Measurements from ENCODE around the gene FAXDC2. TPM values are rescaled to one million over a fixed set of nuclear protein-coding genes. Genes with fewer than 3 reads are reported as not detected.

Gene FAXDC2
- total and polyA plus RNA-seq, 2 of the 13 experiments (the other 11 are each of a cell fraction or from before 2014, with no cell fraction given), result 4.7 to 58.8 TPM

DNA sequence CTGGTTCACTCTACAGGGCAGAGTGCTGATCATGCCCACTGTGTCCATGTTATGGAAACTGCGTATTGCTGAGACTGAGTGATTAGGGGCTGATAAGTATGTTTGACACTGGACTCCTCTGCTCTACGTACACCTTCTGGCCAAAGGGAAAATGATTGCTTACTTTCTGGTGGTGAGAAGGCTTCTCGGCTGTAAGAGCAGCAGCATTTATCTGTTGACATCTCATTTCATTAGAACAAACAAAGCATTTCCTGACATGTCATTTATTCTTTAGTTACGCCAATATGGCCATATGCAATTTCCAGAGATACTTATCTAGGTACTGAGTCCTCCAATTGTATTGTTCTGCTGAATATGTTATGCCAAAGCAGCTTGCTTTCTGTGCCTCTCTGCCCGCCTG, 5.6 kb downstream of the FAXDC2 start (continued):
- TF ChIP-seq TGIF2 (CRISPR knock-in tag; IDR thresholded peaks at IDR 0.05), result 0 out of 2 replicates have a peak, but pooled peaks have one; percentile 17
- no peak for TF ChIP-seq ZNF235 (CRISPR knock-in tag; IDR thresholded peaks at IDR 0.05; ENCODE audit: borderline replicate concordance)
- 0 out of 2 replicates have a peak, but pooled peaks have one; percentile 19 for TF ChIP-seq ZNF644 (CRISPR knock-in tag; IDR thresholded peaks at IDR 0.05; ENCODE audit: low read depth)
- 0 out of 2 replicates have a peak, but pooled peaks have one; percentile 47 for TF ChIP-seq RERE (CRISPR knock-in tag; IDR thresholded peaks at IDR 0.05; ENCODE audit: low read depth)
- 0 out of 2 replicates have a peak, but pooled peaks have one; percentile 44 for TF ChIP-seq DPF2 (CRISPR knock-in tag; IDR thresholded peaks at IDR 0.05; ENCODE audit: borderline replicate concordance, low read depth)
- no peak for TF ChIP-seq SIN3A (IDR thresholded peaks at IDR 0.05; ENCODE audit: borderline replicate concordance, low read depth, low read length)
- TF ChIP-seq ZKSCAN8 (CRISPR knock-in tag; IDR thresholded peaks at IDR 0.05; ENCODE audit: borderline replicate concordance), result no peak
- TF ChIP-seq ZNF234 (CRISPR knock-in tag; conservative IDR thresholded peaks at IDR 0.05), result no peak
- peak; percentile 70; the same call in 1 of the 2 replicates for TF ChIP-seq ZNF609 (CRISPR knock-in tag; IDR thresholded peaks at IDR 0.05; ENCODE audit: borderline replicate concordance)
- TF ChIP-seq, protein P1, sequence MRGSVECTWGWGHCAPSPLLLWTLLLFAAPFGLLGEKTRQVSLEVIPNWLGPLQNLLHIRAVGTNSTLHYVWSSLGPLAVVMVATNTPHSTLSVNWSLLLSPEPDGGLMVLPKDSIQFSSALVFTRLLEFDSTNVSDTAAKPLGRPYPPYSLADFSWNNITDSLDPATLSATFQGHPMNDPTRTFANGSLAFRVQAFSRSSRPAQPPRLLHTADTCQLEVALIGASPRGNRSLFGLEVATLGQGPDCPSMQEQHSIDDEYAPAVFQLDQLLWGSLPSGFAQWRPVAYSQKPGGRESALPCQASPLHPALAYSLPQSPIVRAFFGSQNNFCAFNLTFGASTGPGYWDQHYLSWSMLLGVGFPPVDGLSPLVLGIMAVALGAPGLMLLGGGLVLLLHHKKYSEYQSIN (CRISPR knock-in tag; IDR thresholded peaks at IDR 0.05; ENCODE audit: borderline replicate concordance), result no peak
- TF ChIP-seq ZNF160 (CRISPR knock-in tag; IDR thresholded peaks at IDR 0.05), result no peak
- no peak for TF ChIP-seq MTF1 (CRISPR knock-in tag; IDR thresholded peaks at IDR 0.05)
- no peak for TF ChIP-seq IRX3 (CRISPR knock-in tag; IDR thresholded peaks at IDR 0.05; ENCODE audit: borderline replicate concordance, low read depth)
- TF ChIP-seq, protein P2, sequence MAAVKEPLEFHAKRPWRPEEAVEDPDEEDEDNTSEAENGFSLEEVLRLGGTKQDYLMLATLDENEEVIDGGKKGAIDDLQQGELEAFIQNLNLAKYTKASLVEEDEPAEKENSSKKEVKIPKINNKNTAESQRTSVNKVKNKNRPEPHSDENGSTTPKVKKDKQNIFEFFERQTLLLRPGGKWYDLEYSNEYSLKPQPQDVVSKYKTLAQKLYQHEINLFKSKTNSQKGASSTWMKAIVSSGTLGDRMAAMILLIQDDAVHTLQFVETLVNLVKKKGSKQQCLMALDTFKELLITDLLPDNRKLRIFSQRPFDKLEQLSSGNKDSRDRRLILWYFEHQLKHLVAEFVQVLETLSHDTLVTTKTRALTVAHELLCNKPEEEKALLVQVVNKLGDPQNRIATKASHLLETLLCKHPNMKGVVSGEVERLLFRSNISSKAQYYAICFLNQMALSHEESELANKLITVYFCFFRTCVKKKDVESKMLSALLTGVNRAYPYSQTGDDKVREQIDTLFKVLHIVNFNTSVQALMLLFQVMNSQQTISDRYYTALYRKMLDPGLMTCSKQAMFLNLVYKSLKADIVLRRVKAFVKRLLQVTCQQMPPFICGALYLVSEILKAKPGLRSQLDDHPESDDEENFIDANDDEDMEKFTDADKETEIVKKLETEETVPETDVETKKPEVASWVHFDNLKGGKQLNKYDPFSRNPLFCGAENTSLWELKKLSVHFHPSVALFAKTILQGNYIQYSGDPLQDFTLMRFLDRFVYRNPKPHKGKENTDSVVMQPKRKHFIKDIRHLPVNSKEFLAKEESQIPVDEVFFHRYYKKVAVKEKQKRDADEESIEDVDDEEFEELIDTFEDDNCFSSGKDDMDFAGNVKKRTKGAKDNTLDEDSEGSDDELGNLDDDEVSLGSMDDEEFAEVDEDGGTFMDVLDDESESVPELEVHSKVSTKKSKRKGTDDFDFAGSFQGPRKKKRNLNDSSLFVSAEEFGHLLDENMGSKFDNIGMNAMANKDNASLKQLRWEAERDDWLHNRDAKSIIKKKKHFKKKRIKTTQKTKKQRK (IDR thresholded peaks at IDR 0.05; ENCODE audit: low read length), result no peak
- no peak for TF ChIP-seq SP2 (CRISPR knock-in tag; IDR thresholded peaks at IDR 0.05)

Data from HepG2 (cell line).